Activated CD4-positive, alpha-beta memory T cell treated with anti-CD3 and anti-CD28 coated beads, Interleukin-2, amount 10 ng/mL, durations not matched to agents 7 days and 5 days (primary cell): Measurements from ENCODE around the gene ZNF581. TPM values are rescaled to one million over a fixed set of nuclear protein-coding genes. Genes with fewer than 3 reads are reported as not detected.

Experiments used
- CTCF ChIA-PET: fragments of 350-600 bp; sonication (Branson Sonifier 250); formaldehyde crosslinking; loops from one replicate; lab custom pipeline; 2021; ENCODE audit warnings: antibody characterized with exemption, inconsistent platforms; lab: Charles Lee
- POLR2A ChIA-PET: fragments of 350-600 bp; sonication (Branson Sonifier 250); formaldehyde crosslinking; loops from one replicate; lab custom pipeline; 2021; ENCODE audit warnings: antibody characterized with exemption; lab: Charles Lee
- DNase-seq: peaks from one replicate; pipeline ENCODE4 v3.0.0-alpha.2; 2020
- H3K27ac Mint-ChIP-seq: one replicate; pipeline ENCODE4 v1.8.0; 2021; ENCODE audit warnings: mild to moderate bottlenecking, mixed read lengths
- H3K27me3 Mint-ChIP-seq: one replicate; pipeline ENCODE4 v1.8.0; 2021; ENCODE audit warnings: mixed read lengths
- H3K36me3 Mint-ChIP-seq: one replicate; pipeline ENCODE4 v1.8.0; 2021; ENCODE audit warnings: low read depth, mixed read lengths
- H3K4me1 Mint-ChIP-seq: one replicate; pipeline ENCODE4 v1.8.0; 2021; ENCODE audit warnings: mixed read lengths
- H3K4me3 Mint-ChIP-seq: one replicate; pipeline ENCODE4 v1.8.0; 2021; ENCODE audit warnings: mild to moderate bottlenecking, mixed read lengths
- H3K9me3 Mint-ChIP-seq: one replicate; pipeline ENCODE4 v1.8.0; 2021; ENCODE audit warnings: mixed read lengths
- total RNA-seq, 2 experiments: library from RNA; stranded (reverse); gene quantifications; one replicate each; pipeline ENCODE4 v1.2.3, GENCODE V29; 2021

The ZNF581 gene
- total RNA-seq, 2 experiments from 2014 or later: 26.6 to 30.1 TPM

DNA sequence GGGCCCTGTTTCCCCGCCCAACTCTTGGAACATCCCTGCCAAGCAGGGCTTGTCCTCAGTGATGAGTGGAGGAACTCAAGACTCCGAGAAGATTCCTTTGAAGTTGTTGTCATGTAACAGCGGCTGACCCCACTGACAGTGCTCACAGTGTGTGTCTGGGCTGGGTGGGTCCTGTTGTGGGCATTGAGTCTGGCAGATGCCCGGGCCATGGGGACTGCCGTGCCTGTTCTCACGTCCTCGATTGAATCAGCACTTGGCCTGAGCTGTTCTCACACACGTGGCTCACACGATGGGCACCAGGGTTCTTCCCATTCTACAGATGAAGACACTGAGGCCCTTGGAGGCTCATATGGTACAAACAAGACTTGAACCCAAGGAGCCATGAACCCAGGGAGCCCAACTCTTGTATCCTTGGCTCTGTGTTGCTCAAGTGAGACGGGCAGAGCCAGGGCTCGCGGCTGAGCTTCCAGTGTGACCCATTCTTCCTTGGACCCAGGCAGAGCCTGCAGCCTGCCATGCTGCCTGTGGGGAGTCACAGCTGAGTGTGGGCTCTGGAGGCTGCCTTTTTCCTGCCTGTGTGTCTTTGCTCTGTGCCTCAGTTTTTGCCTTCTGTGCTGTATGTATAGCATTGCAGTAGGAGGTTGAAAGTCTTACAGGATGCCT is 23.0 kb downstream of the ZNF581 start:
- CTCF ChIA-PET: interaction anchor here (1.1 kb wide), 1 partner anchor 34 kb away, joined by 4 read pairs; no protein-coding TSS in a partner anchor
- POLR2A ChIA-PET: interaction anchor here (2.3 to 3.2 kb wide), 2 partner anchors 9 to 12 kb away, joined by 6 to 16 read pairs; partner anchors contain the start of gene U2AF2
- H3K36me3 Mint-ChIP-seq: peaks cover 71% of the 10 kb centered on the region
- no peak overlapping the region for H3K27ac Mint-ChIP-seq
- no peak for DNase-seq
- H3K4me1 Mint-ChIP-seq: peaks cover 22% of the 10 kb centered on the region
- no peaks in the 10 kb centered on the region for H3K27me3 Mint-ChIP-seq
- no peaks in the 10 kb centered on the region for H3K9me3 Mint-ChIP-seq
- no peak overlapping the region for H3K4me3 Mint-ChIP-seq

DNA sequence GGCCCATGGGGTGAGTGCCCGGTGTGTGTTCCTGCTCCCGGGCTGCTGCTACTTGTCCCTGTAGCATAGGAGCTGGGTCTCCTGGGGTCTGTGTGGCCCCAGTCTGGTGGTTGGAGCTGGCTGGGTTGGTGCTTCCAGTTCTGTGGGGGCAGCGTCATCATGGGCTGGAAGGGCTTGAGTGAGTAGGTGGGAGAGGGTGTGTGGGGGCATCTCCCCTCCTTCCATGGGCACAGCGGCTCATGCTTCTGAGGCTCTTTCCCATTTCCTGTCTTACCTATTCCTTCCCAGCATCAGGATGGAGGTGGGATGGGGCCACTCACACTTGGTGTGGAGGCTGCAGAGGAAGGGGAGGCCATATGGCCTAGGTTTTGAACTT is 23.5 kb downstream of the ZNF581 start:
- CTCF ChIA-PET: interaction anchor here (1.1 kb wide), 1 partner anchor 34 kb away, joined by 4 read pairs; no protein-coding TSS in a partner anchor
- Mint-ChIP-seq H3K9me3 (no peaks in the 10 kb centered on the region), H3K36me3 (peaks cover 67% of the 10 kb centered on the region), H3K27ac (no peak overlapping the region), H3K4me1 (peaks cover 20% of the 10 kb centered on the region), H3K27me3 (no peaks in the 10 kb centered on the region), H3K4me3 (no peak overlapping the region)
- POLR2A ChIA-PET: interaction anchor here (2.3 to 3.2 kb wide), 2 partner anchors 10 to 12 kb away, joined by 6 to 16 read pairs; partner anchors contain the start of gene U2AF2
- no peak for DNase-seq

DNA sequence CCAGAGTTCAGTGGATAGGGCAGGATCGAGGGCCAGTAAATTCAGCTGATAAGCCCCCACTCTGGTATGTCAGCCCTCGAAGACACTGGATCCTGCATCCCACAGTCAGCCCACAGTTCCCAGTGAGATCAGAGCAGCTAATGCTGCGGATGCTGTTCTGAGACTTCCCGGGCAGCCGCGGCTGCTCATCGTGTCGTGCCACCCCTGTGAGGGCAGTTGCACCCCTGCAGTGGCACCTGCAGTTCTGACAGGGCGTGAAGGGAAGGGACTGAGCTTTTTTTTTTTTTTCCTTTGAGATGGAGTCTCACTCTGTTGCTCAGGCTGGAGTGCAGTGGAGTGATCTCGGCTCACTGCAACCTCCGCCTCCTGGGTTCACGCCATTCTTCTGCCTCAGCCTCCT is 24.1 kb downstream of the ZNF581 start:
- peaks cover 69% of the 10 kb centered on the region for H3K36me3 Mint-ChIP-seq
- H3K27me3 Mint-ChIP-seq: no peaks in the 10 kb centered on the region
- no peak overlapping the region for H3K4me3 Mint-ChIP-seq
- no peak overlapping the region for H3K27ac Mint-ChIP-seq
- POLR2A ChIA-PET: interaction anchor here (2.3 to 3.2 kb wide), 2 partner anchors 10 to 13 kb away, joined by 6 to 16 read pairs; partner anchors contain the start of gene U2AF2
- no peak for DNase-seq
- H3K9me3 Mint-ChIP-seq: no peaks in the 10 kb centered on the region
- CTCF ChIA-PET: interaction anchor here (1.1 kb wide), 1 partner anchor 35 kb away, joined by 4 read pairs; no protein-coding TSS in a partner anchor
- peaks cover 23% of the 10 kb centered on the region for H3K4me1 Mint-ChIP-seq

DNA sequence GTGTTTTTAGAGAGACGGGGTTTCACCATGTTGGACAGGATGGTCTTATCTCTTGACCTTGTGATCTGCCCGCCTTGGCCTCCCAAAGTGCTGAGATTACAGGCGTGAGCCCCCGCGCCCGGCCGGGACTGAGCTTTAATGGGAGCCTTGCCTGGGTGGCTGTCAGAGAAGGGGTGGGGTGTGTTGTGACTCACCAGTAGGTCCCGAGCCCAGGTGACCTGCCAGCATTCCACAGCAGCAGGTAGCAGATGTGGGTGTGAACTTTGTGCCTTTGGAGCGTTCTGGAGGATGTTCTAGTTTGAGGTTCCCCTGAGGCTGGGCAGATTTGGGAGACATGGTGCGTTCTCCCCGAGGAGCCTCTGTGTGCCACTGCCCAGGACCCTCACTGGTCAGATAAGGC is 24.5 kb downstream of the ZNF581 start:
- Mint-ChIP-seq H3K9me3 (no peaks in the 10 kb centered on the region), H3K27me3 (no peaks in the 10 kb centered on the region), H3K27ac (no peak overlapping the region), H3K36me3 (peaks cover 64% of the 10 kb centered on the region), H3K4me1 (peaks cover 19% of the 10 kb centered on the region), H3K4me3 (no peak overlapping the region)
- ChIA-PET POLR2A (interaction anchor here (1.8 to 3.2 kb wide), 3 partner anchors 8 to 13 kb away, joined by 5 to 16 read pairs (median 6); partner anchors contain the start of gene U2AF2), CTCF (interaction anchor here (1.1 kb wide), 1 partner anchor 35 kb away, joined by 4 read pairs; no protein-coding TSS in a partner anchor)
- no peak for DNase-seq

DNA sequence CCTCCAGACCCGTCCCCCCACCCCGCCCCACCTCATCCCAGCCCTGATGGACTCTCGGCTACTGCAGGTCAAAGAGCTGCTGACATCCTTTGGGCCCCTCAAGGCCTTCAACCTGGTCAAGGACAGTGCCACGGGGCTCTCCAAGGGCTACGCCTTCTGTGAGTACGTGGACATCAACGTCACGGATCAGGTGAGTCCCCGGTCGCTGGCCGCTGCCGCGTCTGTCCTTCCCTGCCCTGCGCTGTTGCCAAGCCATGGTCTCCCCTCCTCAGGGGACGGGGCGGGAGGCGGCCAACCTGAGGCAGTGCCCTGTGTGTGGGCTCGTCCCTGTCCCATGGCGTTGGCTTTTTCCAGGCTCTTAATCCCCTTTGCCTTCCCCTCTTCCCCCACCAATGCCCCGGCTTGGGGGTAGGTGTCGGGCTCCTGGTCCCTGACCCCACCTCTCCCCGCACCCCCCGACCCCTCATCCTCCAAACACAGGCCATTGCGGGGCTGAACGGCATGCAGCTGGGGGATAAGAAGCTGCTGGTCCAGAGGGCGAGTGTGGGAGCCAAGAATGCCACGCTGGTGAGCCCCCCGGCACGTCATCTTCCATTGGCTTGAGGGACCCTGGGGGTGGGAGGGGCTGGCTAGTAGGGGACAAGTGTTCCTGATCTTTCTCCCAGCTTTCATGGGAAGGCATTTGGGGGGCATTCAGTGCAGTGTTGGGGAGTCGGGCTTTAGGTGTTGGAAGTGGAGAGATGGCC is 25.3 kb downstream of the ZNF581 start:
- H3K4me3 Mint-ChIP-seq: no peak overlapping the region
- ChIA-PET POLR2A (interaction anchor here (1.8 to 3.2 kb wide), 2 partner anchors 9 to 11 kb away, joined by 5 to 16 read pairs; no protein-coding TSS in a partner anchor), CTCF (interaction anchor here (0.7 kb wide), 1 partner anchor 96 kb away, joined by 3 read pairs; no protein-coding TSS in a partner anchor)
- no peak overlapping the region for H3K27ac Mint-ChIP-seq
- no peak for DNase-seq
- no peaks in the 10 kb centered on the region for H3K9me3 Mint-ChIP-seq
- peaks cover 24% of the 10 kb centered on the region for H3K4me1 Mint-ChIP-seq
- peaks cover 63% of the 10 kb centered on the region for H3K36me3 Mint-ChIP-seq
- no peaks in the 10 kb centered on the region for H3K27me3 Mint-ChIP-seq

DNA sequence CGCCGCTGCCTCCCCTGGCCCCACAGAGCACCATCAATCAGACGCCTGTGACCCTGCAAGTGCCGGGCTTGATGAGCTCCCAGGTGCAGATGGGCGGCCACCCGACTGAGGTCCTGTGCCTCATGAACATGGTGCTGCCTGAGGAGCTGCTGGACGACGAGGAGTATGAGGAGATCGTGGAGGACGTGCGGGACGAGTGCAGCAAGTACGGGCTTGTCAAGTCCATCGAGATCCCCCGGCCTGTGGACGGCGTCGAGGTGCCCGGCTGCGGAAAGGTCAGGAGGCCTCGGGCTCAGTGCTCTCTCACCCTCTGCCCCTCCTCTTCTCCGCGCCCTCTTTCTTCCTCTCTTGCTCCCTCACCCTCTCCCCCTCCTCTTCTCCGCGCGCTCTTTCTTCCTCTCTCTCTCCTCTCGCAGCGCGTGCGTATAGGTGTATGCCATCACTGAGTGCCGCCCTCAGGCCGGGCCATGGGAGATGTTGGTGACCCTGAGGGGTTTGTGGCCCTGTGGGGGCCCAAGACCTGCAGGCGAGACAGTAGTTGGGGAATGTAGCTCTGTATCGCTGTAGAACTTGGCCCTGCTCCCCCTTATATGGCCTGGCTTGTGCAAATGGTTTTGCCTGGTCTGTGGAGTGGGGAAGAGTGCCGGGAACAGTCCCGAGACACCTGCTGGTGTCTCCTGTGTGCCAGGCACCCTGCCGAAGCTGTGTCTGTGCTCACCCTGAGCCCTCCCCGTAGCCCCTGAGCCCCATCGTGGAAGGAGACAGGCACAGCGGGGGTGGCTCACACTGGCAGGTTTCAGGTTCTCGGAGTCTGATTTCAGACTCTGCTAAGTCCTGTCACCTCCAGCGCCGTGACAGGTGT is 26.2 kb downstream of the ZNF581 start:
- no peak for DNase-seq
- CTCF ChIA-PET: interaction anchor here (0.7 kb wide), 1 partner anchor 95 kb away, joined by 3 read pairs; no protein-coding TSS in a partner anchor
- Mint-ChIP-seq H3K27ac (no peak overlapping the region), H3K4me1 (peaks cover 29% of the 10 kb centered on the region), H3K36me3 (peaks cover 60% of the 10 kb centered on the region), H3K27me3 (no peaks in the 10 kb centered on the region), H3K9me3 (no peaks in the 10 kb centered on the region), H3K4me3 (no peak overlapping the region)
- POLR2A ChIA-PET: interaction anchor here (1.8 kb wide), 1 partner anchor 10 kb away, joined by 5 read pairs; no protein-coding TSS in a partner anchor

DNA sequence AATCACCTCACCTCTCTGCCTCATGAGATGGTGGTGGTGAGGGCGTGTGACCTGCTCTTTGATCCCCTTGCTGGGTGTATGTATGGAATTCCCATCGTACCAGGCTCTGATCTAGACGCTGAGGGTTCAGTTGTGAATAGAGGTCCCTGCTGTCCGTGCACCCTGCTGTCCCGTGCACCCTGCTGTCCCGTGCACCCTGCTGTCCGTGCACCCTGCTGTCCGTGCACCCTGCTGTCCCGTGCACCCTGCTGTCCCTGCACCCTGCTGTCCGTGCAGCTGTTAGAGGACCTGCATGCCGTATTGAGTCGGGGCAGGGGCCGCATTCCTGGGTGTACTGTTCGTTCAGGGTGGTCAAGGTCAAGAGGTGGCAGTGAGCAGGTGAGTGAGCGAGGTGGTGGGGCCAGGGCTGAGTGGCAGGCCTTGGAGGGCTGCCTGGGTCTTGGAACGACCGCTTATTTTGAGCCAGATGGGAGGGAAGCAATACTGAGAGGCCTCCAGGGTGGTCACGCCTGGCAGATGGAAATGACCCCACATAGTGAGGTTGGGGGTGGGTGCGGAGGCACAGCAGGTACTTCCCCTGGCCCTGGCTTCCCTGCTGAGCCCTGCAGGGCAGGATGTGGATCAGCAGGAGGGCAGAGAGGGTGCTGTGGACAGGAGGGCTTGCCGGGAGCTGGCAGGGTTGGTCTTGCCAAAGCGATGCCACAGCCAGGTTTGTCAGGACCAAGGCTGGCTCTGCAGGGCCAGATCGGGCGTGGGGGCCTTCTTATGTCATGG is 27.0 kb downstream of the ZNF581 start:
- Mint-ChIP-seq H3K27me3 (no peaks in the 10 kb centered on the region), H3K9me3 (no peaks in the 10 kb centered on the region), H3K36me3 (peaks cover 62% of the 10 kb centered on the region), H3K27ac (no peak overlapping the region), H3K4me3 (no peak overlapping the region), H3K4me1 (peaks cover 30% of the 10 kb centered on the region)
- ChIA-PET POLR2A (interaction anchor here (1.2 to 1.3 kb wide), 3 partner anchors 13 to 28 kb away, joined by 3 to 5 read pairs (median 4); partner anchors contain the start of gene U2AF2), CTCF (interaction anchor here (1.5 to 1.6 kb wide), 3 partner anchors 13 to 38 kb away, joined by 10 to 12 read pairs (median 11); no protein-coding TSS in a partner anchor)
- no peak for DNase-seq

DNA sequence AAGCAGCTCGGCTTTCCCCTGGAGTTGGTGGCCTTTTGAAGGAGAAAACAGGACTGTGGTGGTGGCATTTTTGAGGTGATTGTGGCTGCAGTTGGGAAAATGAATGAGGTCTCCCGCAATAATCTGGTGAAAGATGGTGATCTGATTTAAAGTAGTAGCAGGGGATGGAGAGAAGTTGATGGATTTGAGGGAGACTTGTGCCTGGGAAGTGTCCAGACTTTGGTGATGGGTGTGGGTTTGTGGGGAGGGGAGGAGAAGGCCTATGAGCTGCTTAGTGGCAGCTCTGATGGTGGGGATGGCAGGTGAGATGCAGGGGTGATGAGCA is 27.6 kb downstream of the ZNF581 start:
- ChIA-PET POLR2A (interaction anchor here (1.2 to 1.5 kb wide), 5 partner anchors 13 to 39 kb away, joined by 3 to 5 read pairs (median 4); partner anchors contain the start of gene U2AF2), CTCF (interaction anchor here (1.5 to 1.6 kb wide), 3 partner anchors 14 to 39 kb away, joined by 10 to 12 read pairs (median 11); no protein-coding TSS in a partner anchor)
- no peak for DNase-seq
- Mint-ChIP-seq H3K4me3 (no peak overlapping the region), H3K9me3 (no peaks in the 10 kb centered on the region), H3K27ac (no peak overlapping the region), H3K4me1 (peaks cover 32% of the 10 kb centered on the region), H3K36me3 (peaks cover 62% of the 10 kb centered on the region), H3K27me3 (no peaks in the 10 kb centered on the region)

DNA sequence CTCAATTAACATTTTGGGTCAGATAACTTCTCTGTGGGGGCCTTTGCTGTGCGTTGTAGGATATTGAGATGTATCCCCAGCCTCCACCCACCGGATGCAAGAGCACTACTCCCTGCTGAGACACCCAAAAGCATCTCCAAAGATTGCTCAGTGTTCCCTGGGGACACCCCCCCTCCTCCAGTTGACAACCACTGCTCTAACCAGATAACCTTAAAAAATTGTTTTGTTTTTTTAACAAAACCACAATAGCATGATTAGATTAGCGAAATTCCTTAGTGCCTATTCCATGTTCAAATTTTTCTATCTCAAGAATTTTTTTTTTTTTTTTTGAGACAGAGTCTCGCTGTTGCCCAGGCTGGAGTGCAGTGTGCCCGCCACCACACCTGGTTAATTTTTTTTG is 29.0 kb downstream of the ZNF581 start:
- CTCF ChIA-PET: interaction anchor here (1.5 kb wide), 2 partner anchors 15 to 40 kb away, joined by 10 to 11 read pairs; no protein-coding TSS in a partner anchor
- Mint-ChIP-seq H3K27ac (peak overlapping the region; percentile 14), H3K36me3 (peaks cover 60% of the 10 kb centered on the region), H3K27me3 (no peaks in the 10 kb centered on the region), H3K9me3 (no peaks in the 10 kb centered on the region), H3K4me3 (no peak overlapping the region), H3K4me1 (peaks cover 45% of the 10 kb centered on the region)
- POLR2A ChIA-PET: interaction anchor here (1.2 to 1.5 kb wide), 3 partner anchors 16 to 41 kb away, joined by 3 to 4 read pairs (median 3); no protein-coding TSS in a partner anchor
- DNase-seq: no peak

DNA sequence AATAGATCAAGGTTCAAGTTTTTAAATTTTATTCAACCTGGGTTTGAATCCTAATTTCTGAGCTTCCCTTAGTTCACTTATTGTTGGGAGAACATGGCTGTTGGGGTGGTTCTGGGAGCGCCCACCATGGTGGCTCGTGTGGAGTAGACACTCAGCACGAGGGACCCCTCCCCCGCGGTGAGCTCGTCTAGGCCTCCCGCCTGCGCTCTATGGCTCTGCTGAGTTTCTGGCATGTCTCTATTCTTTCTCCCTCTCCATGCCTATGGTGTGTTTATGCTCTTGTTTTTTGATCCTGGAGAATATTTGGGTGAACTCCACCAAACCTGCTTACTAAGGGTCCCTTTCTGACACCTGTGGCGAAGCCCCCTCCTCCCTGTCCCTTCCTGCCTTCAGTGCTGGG is 30.0 kb downstream of the ZNF581 start:
- DNase-seq: no peak
- no peaks in the 10 kb centered on the region for H3K27me3 Mint-ChIP-seq
- peaks cover 61% of the 10 kb centered on the region for H3K36me3 Mint-ChIP-seq
- ChIA-PET POLR2A (interaction anchor here (0.6 to 1.2 kb wide), 2 partner anchors 17 to 463 kb away, joined by 3 read pairs; no protein-coding TSS in a partner anchor), CTCF (interaction anchor here (0.5 to 1.0 kb wide), 3 partner anchors 17 to 67 kb away, joined by 3 read pairs; no protein-coding TSS in a partner anchor)
- peaks cover 55% of the 10 kb centered on the region for H3K4me1 Mint-ChIP-seq
- no peaks in the 10 kb centered on the region for H3K9me3 Mint-ChIP-seq
- H3K4me3 Mint-ChIP-seq: peak overlapping the region; percentile 41
- H3K27ac Mint-ChIP-seq: peak overlapping the region; percentile 51

DNA sequence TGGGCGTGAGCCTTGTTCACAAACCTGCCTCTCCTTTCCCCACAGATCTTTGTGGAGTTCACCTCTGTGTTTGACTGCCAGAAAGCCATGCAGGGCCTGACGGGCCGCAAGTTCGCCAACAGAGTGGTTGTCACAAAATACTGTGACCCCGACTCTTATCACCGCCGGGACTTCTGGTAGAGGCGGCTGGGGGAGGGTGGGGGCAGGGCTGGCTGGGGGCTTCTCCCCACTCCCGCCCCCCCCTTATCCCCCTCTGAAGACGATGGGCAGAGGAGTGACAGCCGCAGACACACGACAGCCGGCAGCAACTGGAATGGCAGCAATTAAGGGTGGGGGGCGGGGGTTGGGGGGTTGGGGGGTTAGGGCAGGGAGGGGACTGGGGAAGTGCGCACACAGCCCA is 30.4 kb downstream of the ZNF581 start:
- Mint-ChIP-seq H3K4me1 (peaks cover 60% of the 10 kb centered on the region), H3K36me3 (peaks cover 65% of the 10 kb centered on the region), H3K27ac (peak overlapping the region; percentile 51), H3K9me3 (no peaks in the 10 kb centered on the region), H3K27me3 (no peaks in the 10 kb centered on the region), H3K4me3 (peak overlapping the region; percentile 41)
- CTCF ChIA-PET: interaction anchor here (1.0 to 1.2 kb wide), 2 partner anchors 19 to 67 kb away, joined by 3 read pairs; no protein-coding TSS in a partner anchor
- POLR2A ChIA-PET: no interaction called here
- no peak for DNase-seq
